Keratinocyte (primary cell): ENCODE data around the gene CCDC32. TPM values are rescaled to one million over a fixed set of nuclear protein-coding genes. Genes with fewer than 3 reads are reported as not detected.

Experiments used
- DNase-seq: peaks from one replicate; pipeline ENCODE4 v3.0.0-alpha.2; 2011; ENCODE audit warnings: low read depth, missing footprints, low spot score
- FAIRE-seq: peaks from 2 replicates; lab custom pipeline; 2011; peaks lifted over from hg19 to GRCh38; lab: Jason Lieb, UNC
- H2AFZ ChIP-seq: 2 replicates; pipeline ENCODE4 v1.6.0; 2012; ENCODE audit warnings: low read length, control low read depth, inconsistent platforms; ENCODE audit not compliant: control insufficient read depth
- H3K27ac ChIP-seq: 2 replicates; pipeline ENCODE4 v1.5.1; 2011; ENCODE audit warnings: low read length; ENCODE audit not compliant: control insufficient read depth, insufficient read depth
- H3K27me3 ChIP-seq: 3 replicates; pipeline ENCODE4 v1.6.0; 2011; ENCODE audit warnings: low read length; ENCODE audit not compliant: control insufficient read depth, insufficient read depth; ENCODE audit errors: extremely low read depth
- H3K36me3 ChIP-seq, 2 experiments: 2 replicates in 1 of 2; 3 replicates in 1 of 2; pipeline ENCODE4 v1.5.1; 2011; ENCODE audit warnings: low read length in 2 of 2, mild to moderate bottlenecking in 1 of 2; ENCODE audit not compliant: control insufficient read depth in 2 of 2, insufficient read depth in 2 of 2; ENCODE audit errors: extremely low read depth in 1 of 2
- H3K4me1 ChIP-seq: 3 replicates; pipeline ENCODE4 v1.5.1; 2011; ENCODE audit warnings: low read length; ENCODE audit not compliant: control insufficient read depth, insufficient read depth; ENCODE audit errors: extremely low read depth
- H3K4me2 ChIP-seq: 3 replicates; pipeline ENCODE4 v1.6.0; 2011; ENCODE audit warnings: low read depth, low read length; ENCODE audit not compliant: control insufficient read depth, insufficient read depth; ENCODE audit errors: extremely low read depth
- H3K4me3 ChIP-seq, 3 experiments: fragments of 200-600 bp in 1 of 3; sonication (generic) in 1 of 3; 2 replicates in 2 of 3; 3 replicates in 1 of 3; pipeline ENCODE4 v1.5.1; 2011 to 2016; ENCODE audit warnings: low read length in 3 of 3, mild to moderate bottlenecking in 3 of 3, control low read depth in 2 of 3, inconsistent platforms in 1 of 3, low read depth in 1 of 3, mixed read lengths in 1 of 3, mixed run types in 1 of 3, moderate library complexity in 1 of 3; ENCODE audit not compliant: control insufficient read depth in 2 of 3, insufficient read depth in 2 of 3; ENCODE audit errors: extremely low read depth in 1 of 3
- H3K79me2 ChIP-seq: 2 replicates; pipeline ENCODE4 v1.6.0; 2012; ENCODE audit warnings: low read length; ENCODE audit not compliant: control insufficient read depth, insufficient read depth
- H3K9ac ChIP-seq: 3 replicates; pipeline ENCODE4 v1.6.0; 2011; ENCODE audit warnings: low read length; ENCODE audit not compliant: control insufficient read depth, insufficient read depth; ENCODE audit errors: extremely low read depth
- H3K9me1 ChIP-seq: 3 replicates; pipeline ENCODE4 v1.6.0; 2011; ENCODE audit warnings: low read length; ENCODE audit not compliant: control insufficient read depth, insufficient read depth; ENCODE audit errors: extremely low read depth
- H3K9me3 ChIP-seq: 2 replicates; pipeline ENCODE4 v1.5.1; 2012; ENCODE audit warnings: low read depth, low read length; ENCODE audit not compliant: control insufficient read depth
- H4K20me1 ChIP-seq: 3 replicates; pipeline ENCODE4 v1.6.0; 2011; ENCODE audit warnings: low read length; ENCODE audit not compliant: control insufficient read depth, insufficient read depth; ENCODE audit errors: extremely low read depth
- EZH2 ChIP-seq: IDR thresholded peaks from one replicate; pipeline ENCODE4 v1.6.1; 2012; ENCODE audit warnings: inconsistent platforms, mild to moderate bottlenecking, low read length, moderate library complexity
- dilution Hi-C: fragments of 300-500 bp; cut with MboI; formaldehyde crosslinking; loops from one replicate; pipeline ENCODE4 v1.7.0; 2020; ENCODE audit warnings: low sequenced_read_pairs; ENCODE audit not compliant: extremely low pct_ligation_motif_present
- polyA plus RNA-seq, 5 experiments: library from polyadenylated mRNA; depleted of rRNA in 3 of 5; stranded (reverse) in 3 of 5; stranded (forward) in 1 of 5; unstranded in 1 of 5; fragments of >200 nt; gene quantifications; 1 replicate in 1 of 5; 2 replicates in 3 of 5; 3 replicates in 1 of 5; pipeline versions ENCODE4 v1.2.1 to v1.2.3, GENCODE V29; 2011 to 2012; ENCODE audit warnings: missing spikeins in 2 of 5, low read depth in 1 of 5, low replicate concordance in 1 of 5
- TF ChIP-seq, protein P1 (sequence below), 3 experiments: IDR thresholded peaks in 1 of 3; conservative IDR thresholded peaks in 1 of 3; optimal IDR thresholded peaks in 1 of 3; 2 replicates in 2 of 3; 3 replicates in 1 of 3; pipeline versions ENCODE3 to v1.5.1; 2011; ENCODE audit warnings: low read length in 3 of 3, mild to moderate bottlenecking in 3 of 3, moderate library complexity in 2 of 3, control low read depth in 1 of 3, inconsistent platforms in 1 of 3; ENCODE audit not compliant: insufficient read depth in 2 of 3; ENCODE audit errors: extremely low read depth in 1 of 3

Gene CCDC32
- polyA plus RNA-seq, 1 donor (not counting 4 experiments of a cell fraction or from before 2014, with no cell fraction given) = 18.0 TPM

DNA sequence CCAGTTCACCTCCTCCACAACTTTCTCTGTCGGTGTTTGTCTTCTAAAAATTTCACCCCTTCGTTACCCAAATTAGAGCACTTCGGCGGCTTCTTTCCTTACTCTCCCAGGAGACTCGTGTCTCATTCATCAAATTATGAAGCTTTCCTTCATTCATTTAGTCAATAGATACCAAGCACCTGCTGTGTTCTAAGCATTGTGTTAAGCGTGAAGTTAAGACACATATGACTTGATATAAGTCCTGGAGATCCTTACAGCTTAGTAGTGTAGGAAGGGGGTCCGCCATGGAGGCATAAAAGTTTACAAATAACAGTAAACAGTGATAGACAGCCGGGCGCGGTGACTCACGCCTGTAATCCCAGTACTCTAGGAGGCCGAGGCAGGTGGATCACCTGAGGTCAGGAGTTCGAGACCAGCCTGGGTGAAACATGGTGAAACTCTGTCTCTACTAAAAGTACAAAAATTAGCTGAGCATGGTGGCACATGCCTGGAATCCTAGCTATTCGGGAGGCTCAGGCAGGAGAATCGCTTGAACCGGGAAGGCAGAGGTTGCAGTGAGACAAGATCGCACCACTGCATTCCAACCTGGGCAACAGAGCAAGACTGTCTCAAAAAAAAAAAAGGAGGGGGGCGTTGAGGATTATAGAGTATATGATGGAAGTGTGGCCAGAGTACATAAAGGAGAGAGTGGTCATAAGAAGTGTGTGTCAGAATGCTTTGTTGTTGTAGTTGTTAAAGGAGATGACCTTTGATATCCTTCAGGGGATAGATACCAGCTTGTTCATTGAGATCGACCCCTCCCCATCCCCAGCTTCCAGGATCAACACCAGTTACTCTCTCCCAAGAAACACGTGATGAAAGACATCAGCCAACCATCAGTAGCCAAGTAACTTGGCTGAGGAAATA lies 744 bp upstream of the CCDC32 start:
- no peak for TF ChIP-seq EZH2
- TF ChIP-seq, protein P1, sequence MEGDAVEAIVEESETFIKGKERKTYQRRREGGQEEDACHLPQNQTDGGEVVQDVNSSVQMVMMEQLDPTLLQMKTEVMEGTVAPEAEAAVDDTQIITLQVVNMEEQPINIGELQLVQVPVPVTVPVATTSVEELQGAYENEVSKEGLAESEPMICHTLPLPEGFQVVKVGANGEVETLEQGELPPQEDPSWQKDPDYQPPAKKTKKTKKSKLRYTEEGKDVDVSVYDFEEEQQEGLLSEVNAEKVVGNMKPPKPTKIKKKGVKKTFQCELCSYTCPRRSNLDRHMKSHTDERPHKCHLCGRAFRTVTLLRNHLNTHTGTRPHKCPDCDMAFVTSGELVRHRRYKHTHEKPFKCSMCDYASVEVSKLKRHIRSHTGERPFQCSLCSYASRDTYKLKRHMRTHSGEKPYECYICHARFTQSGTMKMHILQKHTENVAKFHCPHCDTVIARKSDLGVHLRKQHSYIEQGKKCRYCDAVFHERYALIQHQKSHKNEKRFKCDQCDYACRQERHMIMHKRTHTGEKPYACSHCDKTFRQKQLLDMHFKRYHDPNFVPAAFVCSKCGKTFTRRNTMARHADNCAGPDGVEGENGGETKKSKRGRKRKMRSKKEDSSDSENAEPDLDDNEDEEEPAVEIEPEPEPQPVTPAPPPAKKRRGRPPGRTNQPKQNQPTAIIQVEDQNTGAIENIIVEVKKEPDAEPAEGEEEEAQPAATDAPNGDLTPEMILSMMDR (optimal IDR thresholded peaks at IDR 0.05 in 1 of 3, IDR thresholded peaks at IDR 0.05 in 1 of 3, conservative IDR thresholded peaks at IDR 0.05 in 1 of 3; ENCODE audit: extremely low read depth in 1 of 3, insufficient read depth in 2 of 3, low read length in 3 of 3) = no peak
- Histone ChIP-seq H3K4me2 (peak overlapping the region; percentile 74), H3K36me3 (peaks cover 0 to 5% of the 10 kb centered on the region in 2 experiments), H3K4me1 (peaks cover 13% of the 10 kb centered on the region), H3K9me1 (no peaks in the 10 kb centered on the region), H3K27me3 (no peaks in the 10 kb centered on the region), H3K27ac (peak overlapping the region; percentile 79), H4K20me1 (no peaks in the 10 kb centered on the region), H3K9ac (peak overlapping the region; percentile 87), H3K79me2 (peaks cover 30% of the 10 kb centered on the region), H3K9me3 (no peaks in the 10 kb centered on the region), H2AFZ (peak overlapping the region; percentile 93), H3K4me3 (peak overlapping the region; percentile 72 to 93 (median 86))
- no peak for FAIRE-seq
- no peak for DNase-seq
- dilution Hi-C loops = no loop called here

DNA sequence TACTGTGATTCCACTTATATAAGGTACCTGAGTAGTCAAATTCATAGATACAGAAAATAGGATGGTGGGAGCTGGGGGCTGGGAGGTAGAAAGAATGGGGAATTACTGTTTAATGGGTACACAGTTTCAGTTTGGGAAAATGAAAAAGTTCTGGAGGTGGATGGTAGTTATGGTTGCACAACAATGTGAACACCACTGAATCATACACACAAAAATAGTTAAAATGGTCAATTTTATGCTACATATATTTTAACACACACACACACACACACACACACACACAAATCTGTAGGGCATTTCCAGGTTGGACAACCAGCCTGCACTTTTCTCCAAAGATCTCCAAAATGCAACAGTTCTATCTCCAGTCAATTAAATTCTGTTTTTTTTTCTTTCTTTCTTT lies 1.4 kb downstream of the CCDC32 start:
- Histone ChIP-seq H3K4me3 (no peak overlapping the region), H3K9me3 (no peaks in the 10 kb centered on the region), H4K20me1 (no peaks in the 10 kb centered on the region), H3K9me1 (no peaks in the 10 kb centered on the region), H3K4me1 (peaks cover 12% of the 10 kb centered on the region), H2AFZ (no peak overlapping the region), H3K27ac (no peak overlapping the region), H3K4me2 (peak overlapping the region; percentile 17), H3K36me3 (peaks cover 0 to 5% of the 10 kb centered on the region in 2 experiments), H3K9ac (no peak overlapping the region), H3K79me2 (peaks cover 18% of the 10 kb centered on the region), H3K27me3 (no peaks in the 10 kb centered on the region)
- no peak for FAIRE-seq
- no peak for DNase-seq
- dilution Hi-C loops = no loop called here
- TF ChIP-seq, protein P1 (optimal IDR thresholded peaks at IDR 0.05 in 1 of 3, IDR thresholded peaks at IDR 0.05 in 1 of 3, conservative IDR thresholded peaks at IDR 0.05 in 1 of 3; ENCODE audit: extremely low read depth in 1 of 3, insufficient read depth in 2 of 3, low read length in 3 of 3) = no peak
- no peak for TF ChIP-seq EZH2
